Measurements from ENCODE around the gene NTRK3.

GRCh38 chr15:88288206-88288605 is 31.7 kb upstream of the NTRK3 start:
- TF ChIP-seq CTCF (IDR thresholded peaks at IDR 0.05; ENCODE audit: control extremely low read depth in 1 of 3, insufficient read depth in 1 of 3, low read depth in 1 of 3, low read length in 3 of 3) (no peak), CBX8 (IDR thresholded peaks at IDR 0.05; ENCODE audit: borderline replicate concordance, low read depth, low read length) (no peak), MAFK (IDR thresholded peaks at IDR 0.05; ENCODE audit: low read depth, low read length) (no peak), NRF1 (IDR thresholded peaks at IDR 0.05; ENCODE audit: low read depth, low read length) (no peak), TAF7 (optimal IDR thresholded peaks at IDR 0.05; ENCODE audit: borderline replicate concordance, low read depth, low read length) (no peak), RBBP5 (IDR thresholded peaks at IDR 0.05; ENCODE audit: borderline replicate concordance, low read depth, low read length) (no peak), RAD21 (IDR thresholded peaks at IDR 0.05 in 1 of 2, conservative IDR thresholded peaks at IDR 0.05 in 1 of 2; ENCODE audit: low read depth in 2 of 2, low read length in 2 of 2) (no peak), POLR2A (IDR thresholded peaks at IDR 0.05; ENCODE audit: control extremely low read depth in 1 of 2, low read depth in 2 of 2, low read length in 2 of 2) (no peak), SP2 (IDR thresholded peaks at IDR 0.05; ENCODE audit: low read length) (no peak), CREB1 (IDR thresholded peaks at IDR 0.05) (no peak), JUND (IDR thresholded peaks at IDR 0.05; ENCODE audit: low read length) (no peak), YY1 (IDR thresholded peaks at IDR 0.05; ENCODE audit: low read depth, low read length) (no peak)
